Right hindlimb (tissue), 1 donor: ENCODE measurements around the gene AACS.
"Not testable (repeated sequence)": the region's sequence is repeated elsewhere in the genome, so short reads cannot be mapped to it uniquely, and the experiment has no call there.

Experiments used
- DNase-seq: peaks from one replicate; pipeline ENCODE4 v3.0.0-alpha.2; 2018

Gene AACS, protein sequence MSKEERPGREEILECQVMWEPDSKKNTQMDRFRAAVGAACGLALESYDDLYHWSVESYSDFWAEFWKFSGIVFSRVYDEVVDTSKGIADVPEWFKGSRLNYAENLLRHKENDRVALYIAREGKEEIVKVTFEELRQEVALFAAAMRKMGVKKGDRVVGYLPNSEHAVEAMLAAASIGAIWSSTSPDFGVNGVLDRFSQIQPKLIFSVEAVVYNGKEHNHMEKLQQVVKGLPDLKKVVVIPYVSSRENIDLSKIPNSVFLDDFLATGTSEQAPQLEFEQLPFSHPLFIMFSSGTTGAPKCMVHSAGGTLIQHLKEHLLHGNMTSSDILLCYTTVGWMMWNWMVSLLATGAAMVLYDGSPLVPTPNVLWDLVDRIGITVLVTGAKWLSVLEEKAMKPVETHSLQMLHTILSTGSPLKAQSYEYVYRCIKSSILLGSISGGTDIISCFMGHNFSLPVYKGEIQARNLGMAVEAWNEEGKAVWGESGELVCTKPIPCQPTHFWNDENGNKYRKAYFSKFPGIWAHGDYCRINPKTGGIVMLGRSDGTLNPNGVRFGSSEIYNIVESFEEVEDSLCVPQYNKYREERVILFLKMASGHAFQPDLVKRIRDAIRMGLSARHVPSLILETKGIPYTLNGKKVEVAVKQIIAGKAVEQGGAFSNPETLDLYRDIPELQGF

DNA sequence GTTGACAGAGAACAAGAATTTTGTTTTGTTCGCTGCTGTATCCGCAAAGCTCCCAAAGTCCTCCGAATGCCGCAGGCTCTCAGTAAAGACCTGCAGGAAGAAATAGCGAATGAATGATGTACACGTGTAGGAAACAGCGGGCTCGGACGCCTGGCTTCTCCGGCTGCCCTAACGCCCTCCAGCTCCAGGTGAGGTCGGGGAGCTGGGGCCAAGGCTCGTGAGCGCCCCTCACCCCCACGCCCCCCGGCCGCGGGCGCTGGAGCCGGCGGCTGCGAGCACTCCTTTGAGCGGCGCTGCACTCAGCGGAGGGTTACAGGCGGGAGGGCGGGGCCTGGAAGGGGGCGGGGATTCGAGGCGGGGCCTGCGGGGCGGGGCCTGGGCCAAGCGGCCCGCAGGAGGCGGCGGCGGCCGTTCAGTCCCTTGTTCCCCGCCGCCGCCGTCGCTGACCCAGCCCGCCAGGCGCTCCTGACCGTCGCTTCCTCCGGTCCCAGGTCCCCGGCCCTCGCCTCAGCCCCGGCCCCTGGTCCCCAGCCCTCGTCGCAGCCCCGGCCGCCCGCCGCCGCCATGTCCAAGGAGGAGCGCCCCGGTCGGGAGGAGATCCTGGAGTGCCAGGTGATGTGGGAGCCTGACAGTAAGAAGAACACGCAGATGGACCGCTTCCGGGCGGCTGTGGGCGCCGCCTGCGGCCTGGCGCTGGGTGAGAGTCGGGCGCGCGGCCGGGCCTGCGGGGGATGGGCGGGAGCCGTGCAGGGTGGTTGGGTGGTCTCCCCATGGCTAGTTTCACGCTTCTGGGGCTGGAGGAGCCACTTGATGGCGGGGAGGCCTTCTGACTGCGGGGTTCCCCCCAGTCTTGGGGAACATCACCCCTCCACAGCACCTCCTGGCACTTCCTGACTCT lies at the start of gene AACS:
TSS of gene AACS (plus strand) at position 415 of the 898 bp plus-strand sequence. CDS start at position 565, 150 bp downstream.
- DNase-seq = peak; percentile 89

DNA sequence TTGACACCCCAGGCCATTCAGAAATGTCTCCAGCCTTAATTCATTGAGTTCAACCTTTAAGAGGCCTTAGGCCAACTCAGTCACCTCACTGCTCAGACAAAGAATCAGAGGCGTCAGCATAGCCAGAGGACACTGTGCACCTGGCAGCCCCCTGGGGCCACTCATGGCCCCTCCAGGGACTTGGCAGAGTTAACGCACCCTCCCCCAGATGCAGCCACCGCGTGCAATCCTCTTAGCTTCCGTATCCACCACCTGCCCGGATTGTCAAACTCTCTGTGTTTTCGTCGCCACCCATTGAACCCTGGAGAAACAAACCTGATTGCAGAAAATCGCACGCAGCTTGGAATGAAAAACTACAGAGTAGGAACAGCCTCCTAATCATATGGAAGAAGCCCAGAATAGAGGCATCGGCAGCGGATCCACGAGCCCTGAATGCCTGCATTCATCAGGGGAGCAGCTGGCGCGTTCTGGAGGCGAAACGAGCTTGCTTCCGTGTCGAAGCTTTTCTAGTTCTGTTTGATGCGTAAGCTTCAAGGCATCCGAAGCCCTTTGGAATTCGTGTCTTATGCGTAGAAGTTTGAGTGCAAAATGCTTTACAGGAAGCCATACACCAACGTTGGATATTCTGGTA lies 49.4 kb upstream of the AACS start:
- no peak for DNase-seq

DNA sequence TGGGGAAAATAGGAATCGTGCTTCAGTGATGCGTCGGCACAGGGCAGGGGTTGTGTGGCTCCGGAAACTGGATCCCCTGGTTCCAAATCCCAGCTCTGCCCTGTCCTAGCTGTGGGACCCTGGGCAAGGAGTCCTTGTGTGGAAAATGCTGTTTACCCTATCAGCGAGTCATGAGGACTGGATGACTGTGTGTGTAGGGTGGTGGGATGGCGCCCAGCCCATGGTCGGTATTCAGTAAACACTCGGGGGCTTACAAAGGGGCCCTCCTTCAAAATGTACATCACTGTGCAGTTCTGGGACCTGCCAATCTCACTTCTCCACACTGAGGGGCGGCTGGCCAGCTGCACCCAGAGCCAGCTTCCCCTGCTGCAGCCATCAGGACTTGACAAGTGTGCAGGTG lies 47.4 kb upstream of the AACS start:
- no peak for DNase-seq

DNA sequence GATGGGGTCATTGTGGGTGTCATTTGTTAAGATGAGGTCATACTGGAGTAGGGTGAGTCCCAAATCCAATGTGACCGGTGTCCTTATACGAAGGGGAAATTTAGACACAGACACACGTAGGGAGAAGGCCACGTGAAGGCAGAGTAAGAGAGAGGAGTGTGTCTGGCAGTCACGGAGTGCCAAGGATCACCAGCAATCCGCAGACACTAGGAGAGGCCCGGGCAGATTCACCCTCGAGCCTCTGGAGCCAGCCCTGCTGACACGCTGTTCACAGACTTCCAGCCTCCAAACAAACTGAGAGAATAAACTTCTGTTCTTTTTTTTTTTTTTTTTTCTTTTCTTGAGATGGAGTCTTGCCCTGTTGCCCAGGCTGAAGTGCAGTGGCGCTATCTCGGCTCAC lies 46.9 kb upstream of the AACS start:
- DNase-seq = no peak

DNA sequence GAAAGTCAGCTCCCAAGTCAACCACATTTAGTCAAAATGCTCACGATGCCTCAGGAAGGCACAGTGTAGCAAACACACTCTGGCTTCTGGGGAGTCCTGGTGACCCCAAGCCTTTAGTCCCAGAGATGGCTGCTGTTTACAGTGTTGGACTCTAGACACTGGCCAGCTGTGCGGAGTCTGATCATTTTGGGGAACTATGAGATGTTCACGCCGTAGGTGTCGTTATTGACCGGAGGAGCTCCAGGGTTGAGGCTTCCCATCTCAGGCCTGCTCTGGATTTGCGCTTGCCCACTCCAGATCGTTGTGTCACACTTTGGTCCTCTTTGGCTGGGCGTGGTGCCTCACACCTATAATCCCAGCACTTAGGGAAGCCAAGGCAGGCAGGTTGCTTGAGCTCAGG lies 44.1 kb upstream of the AACS start:
- no peak for DNase-seq

DNA sequence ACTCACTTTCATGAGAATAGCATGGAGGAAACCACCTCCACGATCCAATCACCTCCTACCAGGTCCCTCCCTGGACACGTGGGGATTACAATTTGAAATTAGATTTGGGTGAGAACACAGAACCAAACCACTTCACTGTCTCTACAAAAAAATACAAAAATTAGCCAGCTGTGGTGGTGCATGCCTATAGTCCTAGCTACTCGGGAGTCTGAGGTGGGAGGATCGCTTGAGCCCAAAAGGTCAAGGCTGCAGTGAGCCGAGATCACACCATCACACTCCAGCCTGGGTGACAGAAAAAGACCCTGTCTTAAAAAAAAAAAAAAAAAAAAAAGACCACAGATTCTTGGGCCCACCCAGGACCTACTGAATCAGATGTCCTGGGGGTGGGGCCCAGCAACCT lies 43.5 kb upstream of the AACS start:
- no peak for DNase-seq

DNA sequence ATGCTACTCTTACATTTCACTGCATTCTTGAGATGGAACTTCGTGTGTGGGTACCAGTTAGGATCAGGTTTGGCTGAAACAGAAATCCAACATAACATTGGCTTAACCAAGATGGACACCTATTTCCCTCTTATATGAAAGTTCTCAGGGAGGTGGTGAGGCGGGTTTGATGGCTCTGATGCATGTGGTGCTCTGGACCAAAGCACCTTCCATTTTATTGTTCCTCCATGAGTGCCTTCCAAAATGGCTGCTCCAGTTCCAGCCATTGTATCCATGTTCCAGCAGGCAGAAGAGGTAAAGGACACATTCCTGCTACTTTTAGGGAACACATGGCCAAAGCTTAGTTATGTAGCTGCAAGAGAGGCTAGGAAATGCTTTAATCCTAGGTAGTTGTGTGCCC lies 42.2 kb upstream of the AACS start:
- no peak for DNase-seq

DNA sequence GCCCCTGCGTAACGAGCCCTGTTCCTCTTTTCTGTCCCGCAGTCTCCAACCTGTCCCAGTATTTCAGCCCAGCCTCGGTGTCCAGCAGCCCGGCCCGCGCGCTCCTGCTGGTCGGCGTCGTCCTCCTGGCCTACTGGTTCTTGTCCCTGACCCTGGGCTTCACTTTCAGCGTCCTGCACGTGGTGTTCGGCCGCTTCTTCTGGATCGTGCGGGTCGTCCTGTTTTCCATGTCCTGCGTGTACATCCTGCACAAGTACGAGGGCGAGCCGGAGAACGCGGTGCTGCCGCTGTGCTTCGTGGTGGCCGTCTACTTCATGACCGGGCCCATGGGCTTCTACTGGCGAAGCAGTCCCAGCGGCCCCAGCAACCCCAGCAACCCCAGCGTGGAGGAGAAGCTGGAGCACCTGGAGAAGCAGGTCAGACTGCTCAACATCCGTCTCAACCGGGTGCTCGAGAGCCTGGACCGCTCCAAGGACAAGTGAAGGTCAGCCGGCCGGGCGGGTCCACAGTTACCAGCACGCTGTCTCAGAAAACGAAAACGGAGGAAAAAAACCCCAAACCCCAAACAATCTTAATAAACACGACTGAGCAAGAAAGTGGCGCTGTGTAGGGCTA lies 40.2 kb upstream of the AACS start:
- no peak for DNase-seq

DNA sequence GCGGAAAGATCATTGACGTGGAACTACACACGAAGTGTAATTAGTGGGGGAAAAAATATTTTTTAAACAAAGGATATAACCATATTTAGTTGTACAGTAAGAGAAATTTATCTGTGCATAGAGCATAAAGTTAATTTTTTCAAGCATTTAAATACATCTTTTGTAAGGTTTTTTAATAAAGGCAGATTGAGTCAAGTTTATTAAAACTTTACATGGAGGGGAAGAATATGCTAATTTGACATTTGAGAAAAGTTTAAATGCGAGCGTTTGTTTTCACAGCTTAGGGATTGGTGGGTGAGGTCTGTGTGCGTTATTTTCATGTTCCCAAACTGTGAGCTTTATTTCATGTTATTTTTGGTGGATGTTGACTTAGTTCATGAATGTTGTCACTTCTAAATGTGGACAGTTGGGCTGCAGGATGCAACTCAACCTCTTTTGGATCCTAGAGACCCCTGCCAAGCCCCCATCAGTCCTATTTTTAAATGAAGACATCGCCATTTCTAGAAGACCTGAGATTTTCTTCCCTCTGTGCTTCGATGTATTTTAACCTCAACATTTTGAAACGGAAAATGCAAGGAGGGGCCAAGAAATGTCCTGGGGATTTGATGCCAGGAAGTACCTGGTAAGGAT lies 39.5 kb upstream of the AACS start:
- no peak for DNase-seq

DNA sequence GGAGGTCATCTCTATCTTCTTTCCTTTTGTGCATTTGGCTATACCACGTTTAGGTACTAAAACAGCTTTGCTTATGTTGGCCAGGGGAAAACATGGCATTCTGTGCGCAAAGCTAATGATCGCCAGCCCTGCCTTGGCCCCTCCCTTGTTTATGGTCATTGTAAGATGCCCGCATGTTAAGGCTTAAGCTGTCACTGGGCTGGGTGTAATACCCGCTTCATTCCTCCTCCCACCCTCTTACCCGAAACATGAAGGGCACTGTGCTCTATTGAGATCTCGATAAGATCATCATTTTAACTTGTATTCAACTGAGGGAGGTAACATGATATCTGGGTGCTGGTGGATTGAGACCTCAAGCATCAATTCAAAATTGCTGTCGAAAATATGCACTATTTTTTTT lies 37.1 kb upstream of the AACS start:
- no peak for DNase-seq

DNA sequence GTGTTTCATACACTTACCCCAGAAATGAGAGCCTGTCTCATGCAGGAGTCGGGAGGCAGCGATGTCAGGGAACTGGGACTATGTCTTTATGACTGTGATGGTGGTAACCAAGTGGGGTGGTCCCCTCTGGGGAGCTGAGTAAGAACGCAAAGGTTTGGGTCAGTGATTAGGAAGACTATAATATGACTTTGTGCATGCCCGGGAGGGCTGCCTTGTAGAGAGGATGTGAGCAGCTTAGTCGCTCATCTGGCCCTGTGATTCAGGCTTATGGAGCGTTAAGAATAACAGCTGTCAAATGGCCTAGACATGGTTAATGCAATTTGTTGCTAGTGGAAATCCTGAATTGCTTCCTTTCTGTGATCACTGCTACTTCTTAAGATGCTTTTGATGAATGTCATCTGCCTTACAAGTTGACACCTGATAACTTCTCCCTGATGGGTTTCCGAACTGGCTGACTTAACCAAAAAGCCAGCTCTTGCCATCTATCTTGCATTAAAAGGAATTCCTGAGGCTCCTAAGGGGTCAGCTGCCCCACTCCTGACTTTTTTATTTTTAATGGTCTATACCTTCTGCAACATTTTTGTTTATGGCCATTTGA lies 35.4 kb upstream of the AACS start:
- no peak for DNase-seq

DNA sequence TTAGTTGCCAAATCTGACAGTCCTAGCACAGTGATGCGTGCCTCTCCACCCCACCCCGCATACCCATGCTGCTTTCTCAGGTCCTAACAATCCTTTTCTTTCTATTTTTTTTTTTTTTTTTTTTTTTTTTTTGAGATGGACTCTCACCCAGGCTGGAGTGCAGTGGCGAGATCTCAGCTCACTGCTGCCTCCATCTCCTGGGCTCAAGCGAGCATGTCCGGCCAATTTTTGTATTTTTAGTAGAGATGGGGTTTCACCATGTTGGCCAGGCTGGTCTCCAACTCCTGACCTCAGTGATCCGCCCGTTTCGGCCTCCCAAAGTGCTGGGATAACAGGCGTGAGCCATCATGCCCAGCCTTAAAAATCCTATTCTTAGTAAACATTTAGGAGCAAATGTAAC lies 33.8 kb upstream of the AACS start:
- DNase-seq = not testable (repeated sequence)

DNA sequence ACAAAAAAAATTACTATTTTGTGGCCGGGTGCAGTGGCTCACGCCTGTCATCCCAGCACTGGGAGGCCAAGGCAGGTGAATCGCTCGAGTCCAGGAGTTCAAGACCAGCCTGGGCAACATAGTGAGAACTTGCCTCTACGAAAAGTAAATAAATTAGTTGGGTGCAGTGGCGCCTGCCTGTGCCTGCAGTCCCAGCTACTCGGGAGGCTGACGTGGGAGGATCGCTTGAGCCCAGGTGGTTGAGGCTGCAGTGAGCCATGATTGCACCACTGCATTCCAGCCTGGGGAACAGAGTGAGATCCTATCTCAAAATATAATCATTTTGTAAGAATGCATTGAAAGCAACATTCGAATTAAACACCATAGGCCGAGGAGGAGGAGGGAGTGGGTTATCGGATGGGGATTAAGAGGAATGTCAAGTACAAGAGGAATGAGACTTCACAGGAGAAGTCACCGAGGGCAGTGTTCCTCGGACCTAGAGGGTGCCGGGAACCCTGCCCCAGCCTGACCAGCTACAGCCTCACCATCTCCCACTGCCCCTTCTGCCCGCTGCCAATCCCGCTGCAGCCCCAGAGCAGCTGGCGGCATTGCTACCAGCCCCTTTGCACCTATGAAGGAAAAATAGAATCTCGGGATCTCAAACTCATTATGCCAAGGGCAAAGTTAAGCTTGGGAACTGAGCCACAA lies 32.6 kb upstream of the AACS start:
- no peak for DNase-seq

DNA sequence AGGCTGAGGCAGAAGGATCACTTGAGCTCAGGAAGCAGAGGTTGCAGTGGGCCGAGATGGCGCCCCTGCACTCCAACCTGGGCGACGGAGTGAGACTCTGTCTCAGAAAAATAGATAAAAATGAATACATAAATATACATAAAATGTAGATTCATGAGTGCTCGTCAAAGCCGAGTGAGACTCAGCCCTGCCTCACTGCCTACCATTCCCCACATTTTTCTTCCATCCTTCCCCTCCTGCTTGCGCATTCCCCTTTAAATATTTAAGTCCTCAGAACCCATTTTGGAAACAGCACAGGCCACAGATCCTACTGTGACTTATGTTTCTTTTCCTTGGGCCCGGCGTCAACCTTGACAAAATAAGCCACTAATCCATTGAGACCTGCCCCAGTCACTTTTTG lies 31.9 kb upstream of the AACS start:
- DNase-seq = no peak

DNA sequence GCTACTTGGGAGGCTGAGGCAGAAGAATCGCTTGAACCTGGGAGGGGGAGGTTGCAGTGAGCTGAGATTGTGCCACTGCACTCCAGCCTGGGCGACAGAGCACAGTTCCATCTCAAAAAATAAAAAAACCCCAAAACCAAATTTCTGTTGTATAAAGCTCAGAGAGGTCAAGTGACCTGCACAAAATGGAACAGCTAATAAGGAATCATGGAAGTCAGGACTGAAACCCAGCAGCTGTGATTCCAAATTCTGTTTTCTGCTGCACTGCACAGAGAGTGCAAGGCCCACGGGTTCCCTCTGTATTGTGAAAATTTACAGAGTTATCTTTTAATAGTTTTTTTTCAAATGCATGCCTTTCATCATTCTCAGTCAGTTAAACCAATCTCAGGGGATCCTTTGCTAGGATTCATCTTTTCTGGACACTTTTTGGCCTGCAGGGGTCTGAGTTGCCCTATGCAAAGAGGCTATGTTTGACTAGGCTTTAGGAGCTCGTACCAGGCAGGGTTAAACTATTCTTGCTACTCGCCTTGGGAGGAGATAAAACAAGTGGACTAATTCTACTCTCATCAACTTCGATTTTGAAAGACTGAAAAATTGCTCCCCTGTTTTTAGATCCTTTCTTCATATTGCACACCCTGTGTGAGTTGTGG lies 26.1 kb upstream of the AACS start:
- no peak for DNase-seq

DNA sequence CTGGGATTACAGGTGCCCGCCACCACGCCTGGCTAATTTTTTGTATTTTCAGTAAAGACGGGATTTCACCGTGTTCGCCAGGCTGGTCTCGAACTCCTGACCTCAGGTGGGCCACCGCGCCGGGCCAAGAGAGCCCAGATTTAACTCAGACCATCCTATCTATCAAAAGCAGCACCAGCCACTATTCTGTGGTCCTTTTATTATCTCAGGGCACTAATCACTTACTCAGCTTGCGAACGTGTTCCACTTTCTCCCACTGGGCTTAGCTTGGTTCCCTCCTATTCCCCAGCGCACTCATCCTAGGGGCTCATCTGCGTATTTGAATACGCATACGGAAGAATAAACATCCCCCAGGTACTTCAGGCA lies 16.2 kb upstream of the AACS start:
- DNase-seq = no peak

DNA sequence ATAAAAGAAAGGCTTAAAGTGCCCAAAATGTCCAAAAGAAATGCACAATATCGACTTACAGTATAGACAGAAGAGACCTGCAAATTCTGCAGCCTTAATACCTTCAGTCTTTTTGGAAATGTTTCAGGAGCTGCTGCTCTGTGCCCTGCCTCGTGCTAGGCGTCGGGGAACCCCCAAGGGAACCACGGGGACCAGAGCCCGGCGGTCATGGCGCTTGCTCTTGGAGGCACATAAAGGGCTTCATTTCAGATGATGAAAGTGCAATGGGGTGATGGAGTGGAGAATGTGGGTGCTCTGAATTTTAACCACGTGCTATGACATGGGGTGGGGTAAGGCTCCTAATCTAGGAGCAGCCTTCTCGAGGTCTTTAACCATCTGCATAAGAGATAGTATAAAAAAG lies 14.8 kb upstream of the AACS start:
- DNase-seq = no peak

DNA sequence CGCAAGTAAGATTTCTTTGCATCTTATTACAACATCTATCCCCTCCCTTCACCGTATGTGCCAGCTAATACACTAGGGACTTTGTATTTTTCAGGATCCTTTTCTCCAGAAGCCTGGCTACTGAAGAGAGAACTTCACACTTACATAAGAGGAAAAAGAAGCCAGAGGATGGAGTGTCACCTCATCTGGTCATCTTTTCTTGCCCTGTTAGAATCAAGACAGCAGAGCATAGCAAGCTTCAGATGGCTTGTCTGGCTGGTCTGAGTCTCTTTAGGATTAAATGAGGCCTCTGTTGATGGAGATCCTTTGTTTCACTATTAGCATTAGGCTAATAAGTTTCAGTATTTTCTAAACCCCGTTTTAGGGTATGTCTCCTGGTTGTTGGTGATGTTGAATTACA lies 14.4 kb upstream of the AACS start:
- no peak for DNase-seq

DNA sequence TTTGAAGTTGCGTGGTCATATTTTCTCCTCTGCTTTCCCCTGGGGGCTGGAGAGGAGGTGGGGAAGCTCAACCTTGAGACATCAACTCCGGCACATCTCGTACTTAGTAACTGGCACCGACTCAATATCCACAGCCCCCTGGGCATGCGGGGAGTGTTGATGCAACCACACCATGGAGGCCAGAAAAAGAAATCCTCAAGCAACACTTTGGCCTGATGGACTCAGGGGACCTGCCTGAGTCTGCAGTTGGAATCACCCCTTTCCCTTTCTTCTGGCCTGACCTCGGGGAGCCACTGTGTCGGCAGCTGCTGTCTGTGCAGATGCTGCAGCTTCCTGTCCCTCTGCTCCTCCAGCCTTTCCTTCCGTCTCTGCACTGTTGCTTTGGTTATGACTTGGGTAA lies 11.4 kb upstream of the AACS start:
- DNase-seq = no peak

DNA sequence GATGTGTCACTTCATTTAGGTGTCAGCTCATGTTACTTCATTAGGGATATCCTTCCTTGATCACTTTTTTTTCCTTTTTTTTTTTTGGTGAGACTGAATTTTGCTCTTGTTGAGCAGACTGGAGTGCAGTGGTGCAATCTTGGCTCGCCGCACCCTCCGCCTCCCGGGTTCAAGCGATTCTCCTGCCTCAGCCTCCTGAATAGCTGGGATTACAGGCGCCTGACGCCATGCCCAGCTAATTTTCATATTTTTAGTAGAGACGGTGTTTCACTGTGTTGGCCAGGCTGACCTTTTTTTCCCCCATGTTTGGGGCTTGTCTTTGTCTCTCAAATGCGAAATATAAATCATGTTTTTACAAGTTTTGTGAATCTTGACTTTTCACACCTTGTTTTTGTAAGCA lies 9.6 kb upstream of the AACS start:
- DNase-seq = no peak

DNA sequence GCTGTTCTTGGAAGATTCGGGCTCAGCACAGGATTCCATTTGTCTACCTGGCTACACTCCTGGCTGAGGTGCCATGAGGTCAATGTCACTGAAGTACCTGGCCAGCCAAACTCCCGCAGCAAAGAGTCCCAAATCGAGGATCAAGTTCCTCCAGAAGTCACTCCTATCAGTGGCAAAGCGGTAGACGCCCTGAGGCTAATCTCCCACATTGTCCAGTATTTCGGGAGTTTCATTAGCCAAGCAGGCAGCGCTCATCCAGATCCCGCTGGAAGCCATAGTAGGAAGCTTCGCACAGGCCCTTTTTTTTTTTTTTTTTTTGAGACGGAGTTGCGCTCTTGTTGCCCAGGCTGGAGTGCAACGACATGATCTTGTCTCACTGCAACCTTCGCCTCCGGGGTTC lies 8.9 kb upstream of the AACS start:
- no peak for DNase-seq
